HepG2 (cell line): ENCODE results near the gene KDR. TPM values are rescaled to one million over a fixed set of nuclear protein-coding genes. Genes with fewer than 3 reads are reported as not detected.

ENCODE experiments used
- ATAC-seq: fragments of 200-7000 bp; cut with Tn5 transposase; 3 replicates; pipeline ENCODE4 v1.9.1; 2020; ENCODE audit warnings: mild to moderate bottlenecking, moderate library complexity
- BruUV-seq: library from RNA; stranded (reverse); fragments of 400-500 nt; replicated peaks from 2 replicates; lab custom pipeline; 2021; lab: Mats Ljungman, UMichigan
- CTCF ChIA-PET: fragments of 300-600 bp; formaldehyde crosslinking; extraction: SDS; loops from one replicate; lab custom pipeline; 2021; ENCODE audit warnings: low total read pairs, inconsistent platforms, low intra/inter-chr PET ratio; lab: Yijun Ruan, JAX
- POLR2A ChIA-PET: fragments of 350-600 bp; sonication (Branson Sonifier 250); formaldehyde crosslinking; loops from one replicate; lab custom pipeline; 2020; ENCODE audit warnings: antibody characterized with exemption, inconsistent platforms; lab: Yijun Ruan, JAX
- DNase-seq: peaks from one replicate; pipeline ENCODE4 v3.0.0-alpha.2; 2015; ENCODE audit warnings: low spot score
- FAIRE-seq: peaks from 3 replicates; lab custom pipeline; 2011; peaks lifted over from hg19 to GRCh38; lab: Jason Lieb, UNC
- H2AFZ ChIP-seq: one replicate; pipeline ENCODE4 v1.6.1; 2011; ENCODE audit warnings: low read length, inconsistent platforms
- H3K27ac ChIP-seq: fragments of 300-600 bp; 3 replicates; pipeline ENCODE4 v1.8.0; 2011; ENCODE audit warnings: mixed run types, mild to moderate bottlenecking, mixed read lengths, low read length, inconsistent platforms; ENCODE audit not compliant: insufficient read depth; ENCODE audit errors: extremely low read length
- H3K27me3 ChIP-seq, 2 experiments: fragments of 200-600 bp in 1 of 2; 2 replicates in 1 of 2; 3 replicates in 1 of 2; pipeline versions ENCODE4 v1.6.0 to v1.8.0; 2011; ENCODE audit warnings: low read length in 2 of 2, mild to moderate bottlenecking in 2 of 2, moderate library complexity in 2 of 2, inconsistent platforms in 1 of 2; ENCODE audit not compliant: insufficient read depth in 2 of 2, control insufficient read depth in 1 of 2
- H3K36me3 ChIP-seq, 2 experiments: fragments of 200-600 bp in 1 of 2; replicated peaks in 1 of 2; 2 replicates in 1 of 2; 3 replicates in 1 of 2; pipeline versions ENCODE4 v1.5.1 to v1.8.0; 2011; ENCODE audit warnings: low read length in 2 of 2, inconsistent platforms in 1 of 2; ENCODE audit not compliant: insufficient read depth in 2 of 2, control insufficient read depth in 1 of 2
- H3K4me1 ChIP-seq: 2 replicates; pipeline ENCODE4 v1.5.1; 2012; ENCODE audit warnings: low read length, inconsistent platforms; ENCODE audit not compliant: insufficient read depth
- H3K4me2 ChIP-seq: 2 replicates; pipeline ENCODE4 v1.6.0; 2011; ENCODE audit warnings: low read depth, low read length, inconsistent platforms
- H3K4me3 ChIP-seq, 3 experiments: fragments of 200-600 bp in 1 of 3; sonication (generic), shearing (Covaris generic) in 1 of 3; replicated peaks in 1 of 3; 2 replicates each; pipeline ENCODE4 v1.5.1; 2011 to 2016; ENCODE audit warnings: low read length in 3 of 3, inconsistent platforms in 2 of 3, low read depth in 2 of 3, mild to moderate bottlenecking in 2 of 3, control low read depth in 1 of 3, mixed read lengths in 1 of 3; ENCODE audit not compliant: insufficient read depth in 1 of 3
- H3K79me2 ChIP-seq: one replicate; pipeline ENCODE4 v1.6.1; 2011; ENCODE audit warnings: low read length, inconsistent platforms; ENCODE audit not compliant: insufficient read depth
- H3K9ac ChIP-seq: 2 replicates; pipeline ENCODE4 v1.6.0; 2011; ENCODE audit warnings: mild to moderate bottlenecking, low read depth, low read length, inconsistent platforms; ENCODE audit not compliant: insufficient read depth
- H3K9me3 ChIP-seq: 2 replicates; pipeline ENCODE4 v1.5.1; 2012; ENCODE audit warnings: mild to moderate bottlenecking, low read length
- H4K20me1 ChIP-seq: 2 replicates; pipeline ENCODE4 v1.6.0; 2011; ENCODE audit warnings: inconsistent platforms, mild to moderate bottlenecking, low read length, moderate library complexity; ENCODE audit not compliant: insufficient read depth
- GATAD1 ChIP-seq: IDR thresholded peaks from 2 replicates; pipeline ENCODE4 v1.6.1; 2016; ENCODE audit warnings: missing genetic modification reagents, missing compliant biosample characterization
- GATAD2A ChIP-seq: IDR thresholded peaks from 2 replicates; pipeline ENCODE4 v1.6.1; 2016
- KLF16 ChIP-seq, 2 experiments: sonication (generic) in 1 of 2; formaldehyde crosslinking in 1 of 2; IDR thresholded peaks; 2 replicates each; pipeline versions ENCODE4 v1.6.1 to v1.8.0; 2016 to 2023; ENCODE audit warnings: missing genetic modification reagents in 2 of 2, missing compliant biosample characterization in 1 of 2
- LCORL ChIP-seq, 2 experiments: fragments of 450-650 bp in 1 of 2; sonication (generic) in 1 of 2; formaldehyde crosslinking in 1 of 2; IDR thresholded peaks; 2 replicates each; pipeline versions ENCODE4 v1.5.0 to v1.6.1; 2017 to 2020; ENCODE audit warnings: antibody characterized with exemption in 1 of 2, missing genetic modification reagents in 1 of 2
- MIXL1 ChIP-seq: IDR thresholded peaks from 2 replicates; pipeline ENCODE4 v1.6.1; 2016
- NFIC ChIP-seq: IDR thresholded peaks from 2 replicates; pipeline ENCODE4 v1.6.1; 2012; ENCODE audit warnings: mild to moderate bottlenecking, low read length, inconsistent platforms
- SIN3B ChIP-seq: fragments of 150-350 bp; IDR thresholded peaks from 2 replicates; pipeline ENCODE4 v1.6.1; 2014; ENCODE audit warnings: low read length
- ZNF30 ChIP-seq: sonication (generic); formaldehyde crosslinking; IDR thresholded peaks from 2 replicates; pipeline ENCODE4 v1.5.0; 2020; ENCODE audit warnings: mild to moderate bottlenecking, missing genetic modification reagents
- ZNF790 ChIP-seq: sonication (generic); formaldehyde crosslinking; IDR thresholded peaks from 2 replicates; pipeline ENCODE4 v1.8.0; 2022; ENCODE audit warnings: missing genetic modification reagents, mild to moderate bottlenecking, borderline replicate concordance
- WGBS: methylation state at CpG from one replicate; pipeline ENCODE4 v1.1.6; 2017; ENCODE audit warnings: low lambda C conversion rate; 5-methylcytosine and 5-hydroxymethylcytosine counted together
- in situ Hi-C: cut with HindIII; loops from 2 replicates; pipeline ENCODE4 v1.10.0; 2017; ENCODE audit warnings: low pct_unique_long_range_greater_than_20kb; ENCODE audit not compliant: extremely low pct_ligation_motif_present
- intact Hi-C: fragments of 100-400 bp; cut with micrococcal nuclease; formaldehyde crosslinking; loops from one replicate; pipeline ENCODE4 v1.10.0; 2022; ENCODE audit not compliant: unreplicated experiment
- polyA plus RNA-seq, 8 experiments: library from polyadenylated mRNA; depleted of rRNA in 3 of 8; stranded (reverse) in 7 of 8; unstranded in 1 of 8; fragments of >200 nt; fragmentation: Illumina TruSeq in 4 of 8; extraction: Trizol in 4 of 8; gene quantifications; 2 replicates each; pipeline versions ENCODE4 v1.2.1 to v1.2.3, GENCODE V29; 2011 to 2016; ENCODE audit warnings: low read depth in 4 of 8, missing spikeins in 1 of 8, mixed read lengths in 1 of 8; ENCODE audit not compliant: insufficient read depth in 1 of 8
- total RNA-seq, 5 experiments: library from RNA; depleted of rRNA; stranded (reverse); fragments of >200 nt; fragmentation: Illumina TruSeq; extraction: Trizol; gene quantifications; 2 replicates each; pipeline ENCODE4 v1.2.3, GENCODE V29; 2016; ENCODE audit warnings: low read depth in 1 of 5
- TF ChIP-seq, protein P1 (sequence below): sonication (generic); formaldehyde crosslinking; IDR thresholded peaks from 2 replicates; pipeline ENCODE4 v1.5.0; 2020; ENCODE audit warnings: missing genetic modification reagents
- TF ChIP-seq, protein P2 (sequence below): IDR thresholded peaks from 2 replicates; pipeline ENCODE4 v1.6.1; 2018; ENCODE audit warnings: missing genetic modification reagents

The KDR gene
- total and polyA plus RNA-seq, 2 of the 13 experiments (the other 11 are each of a cell fraction or from before 2014, with no cell fraction given) = not detected

DNA sequence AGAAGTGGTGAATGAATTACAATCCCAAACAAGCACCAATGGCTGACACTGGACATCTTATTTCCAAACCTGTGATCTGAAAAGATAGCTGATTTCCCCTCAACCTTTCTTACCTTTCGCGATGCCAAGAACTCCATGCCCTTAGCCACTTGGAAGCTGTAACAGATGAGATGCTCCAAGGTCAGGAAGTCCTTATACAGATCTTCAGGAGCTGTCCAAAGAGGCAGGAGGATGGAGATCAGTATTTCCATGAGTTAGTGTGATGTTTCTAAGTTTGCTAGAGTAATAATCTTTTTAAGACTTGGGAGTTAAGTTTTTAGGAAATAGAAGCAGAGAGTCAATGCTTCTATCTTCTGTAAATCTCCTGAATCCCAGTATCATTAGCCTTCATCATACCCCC lies 32.9 kb downstream of the KDR start (continued):
- TF ChIP-seq ZNF790 (CRISPR knock-in tag) (no peak), MIXL1 (CRISPR knock-in tag) (no peak), GATAD1 (CRISPR knock-in tag) (no peak)

DNA sequence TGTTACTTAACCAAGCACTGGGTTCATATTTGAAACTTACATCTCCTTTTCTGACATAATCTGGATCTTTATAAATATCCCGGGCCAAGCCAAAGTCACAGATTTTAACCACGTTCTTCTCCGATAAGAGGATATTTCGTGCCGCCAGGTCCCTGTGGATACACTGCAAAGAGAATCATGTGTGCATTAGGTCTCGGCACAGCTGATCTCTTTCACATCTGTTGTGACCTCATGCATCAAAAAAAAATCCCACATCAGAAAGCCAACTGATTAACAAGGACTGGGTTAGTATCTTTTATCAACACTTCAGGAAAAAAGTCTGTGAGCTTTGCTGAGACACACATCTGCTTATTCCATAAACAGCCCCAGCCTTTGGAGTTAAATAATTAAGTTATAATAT lies 35.5 kb downstream of the KDR start:
- Histone ChIP-seq H3K36me3 (no peaks in the 10 kb centered on the region), H3K9ac (no peak overlapping the region), H3K4me1 (no peaks in the 10 kb centered on the region), H3K27me3 (no peaks in the 10 kb centered on the region), H2AFZ (no peak overlapping the region), H3K9me3 (no peaks in the 10 kb centered on the region), H3K27ac (no peak overlapping the region), H4K20me1 (no peaks in the 10 kb centered on the region), H3K4me3 (no peak overlapping the region), H3K79me2 (no peaks in the 10 kb centered on the region), H3K4me2 (no peak overlapping the region)
- in situ Hi-C loops (no loop called here), intact Hi-C loops (no loop called here)
- WGBS = 41% methylated on average over 6 of the region's 6 CpGs
- POLR2A ChIA-PET = no interaction called here
- FAIRE-seq (no peak), DNase-seq (no peak), ATAC-seq (no peak)
- CTCF ChIA-PET = no interaction called here
- TF ChIP-seq, protein P1, sequence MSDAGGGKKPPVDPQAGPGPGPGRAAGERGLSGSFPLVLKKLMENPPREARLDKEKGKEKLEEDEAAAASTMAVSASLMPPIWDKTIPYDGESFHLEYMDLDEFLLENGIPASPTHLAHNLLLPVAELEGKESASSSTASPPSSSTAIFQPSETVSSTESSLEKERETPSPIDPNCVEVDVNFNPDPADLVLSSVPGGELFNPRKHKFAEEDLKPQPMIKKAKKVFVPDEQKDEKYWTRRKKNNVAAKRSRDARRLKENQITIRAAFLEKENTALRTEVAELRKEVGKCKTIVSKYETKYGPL (CRISPR knock-in tag) = no peak
- TF ChIP-seq LCORL (IDR thresholded peaks at IDR 0.05) = no peak
- no peak for TF ChIP-seq LCORL (CRISPR knock-in tag; IDR thresholded peaks at IDR 0.05)
- no peak for TF ChIP-seq KLF16 (CRISPR knock-in tag; IDR thresholded peaks at IDR 0.05)
- TF ChIP-seq GATAD2A (CRISPR knock-in tag) = no peak
- no peak for TF ChIP-seq ZNF30 (CRISPR knock-in tag)
- TF ChIP-seq, protein P2, sequence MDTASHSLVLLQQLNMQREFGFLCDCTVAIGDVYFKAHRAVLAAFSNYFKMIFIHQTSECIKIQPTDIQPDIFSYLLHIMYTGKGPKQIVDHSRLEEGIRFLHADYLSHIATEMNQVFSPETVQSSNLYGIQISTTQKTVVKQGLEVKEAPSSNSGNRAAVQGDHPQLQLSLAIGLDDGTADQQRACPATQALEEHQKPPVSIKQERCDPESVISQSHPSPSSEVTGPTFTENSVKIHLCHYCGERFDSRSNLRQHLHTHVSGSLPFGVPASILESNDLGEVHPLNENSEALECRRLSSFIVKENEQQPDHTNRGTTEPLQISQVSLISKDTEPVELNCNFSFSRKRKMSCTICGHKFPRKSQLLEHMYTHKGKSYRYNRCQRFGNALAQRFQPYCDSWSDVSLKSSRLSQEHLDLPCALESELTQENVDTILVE = no peak
- TF ChIP-seq NFIC = no peak
- no peak for TF ChIP-seq SIN3B
- BruUV-seq = no TSS peak
